ENCODE measurements around the gene SRRM5. TPM values are rescaled to one million over a fixed set of nuclear protein-coding genes. Genes with fewer than 3 reads are reported as not detected.

SRRM5 gene
- total RNA-seq, 4 donors from 2014 or later = 0.38 TPM; not detected in 3

- Histone ChIP-seq H3K9me3 (no peaks in the 10 kb centered on the region), H3K4me3 (no peak overlapping the region), H3K36me3 (no peaks in the 10 kb centered on the region), H3K27ac (no peak overlapping the region), H3K4me1 (peaks cover 11 to 46% (median 15%) of the 10 kb centered on the region in 3 donors), H3K27me3 (no peaks in the 10 kb centered on the region)
- TF ChIP-seq POLR2A (IDR thresholded peaks at IDR 0.05) (no peak), CTCF (IDR thresholded peaks at IDR 0.05) (no peak)
- DNase-seq = no peak
- 61 to 66% methylated on average over 4 of the region's 4 CpGs for WGBS, 2 donors
- intact Hi-C loops (cut with DNase I) = no loop called here
Observed at GRCh38 chr19:43622070-43622469, 10.2 kb downstream of the SRRM5 start.

DNA sequence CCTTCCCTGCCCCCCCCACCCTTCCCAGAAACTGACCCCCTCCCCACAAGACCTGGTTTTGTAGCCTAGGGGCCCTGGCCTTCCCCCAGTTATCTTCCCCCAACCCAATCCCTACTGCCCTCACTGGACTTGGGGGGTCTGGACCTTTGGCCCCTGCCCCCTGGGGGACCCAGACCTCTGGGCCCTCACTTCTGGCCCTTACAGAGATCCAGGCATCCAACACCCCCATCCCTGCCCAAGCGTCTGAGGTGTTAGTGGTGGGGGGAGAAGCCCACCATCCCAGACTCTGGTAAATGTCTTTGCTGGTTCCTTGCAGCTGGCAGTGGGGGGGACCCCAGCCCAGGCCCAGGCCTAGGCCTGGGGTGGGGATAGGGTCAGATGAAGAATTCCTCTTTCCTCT is 11.1 kb downstream of the SRRM5 start:
- H3K9me3 ChIP-seq = no peaks in the 10 kb centered on the region
- TF ChIP-seq CTCF (IDR thresholded peaks at IDR 0.05) = no peak
- TF ChIP-seq POLR2A (IDR thresholded peaks at IDR 0.05) = no peak
- no peak overlapping the region for H3K27ac ChIP-seq
- peaks cover 11 to 46% (median 15%) of the 10 kb centered on the region in 3 donors for H3K4me1 ChIP-seq
- H3K4me3 ChIP-seq = no peak overlapping the region
- no peak for DNase-seq
- no peaks in the 10 kb centered on the region for H3K27me3 ChIP-seq
- intact Hi-C loops (cut with DNase I) = no loop called here
- WGBS, 2 donors = no CpG with 5 or more reads among the region's 1 CpG
- H3K36me3 ChIP-seq = no peaks in the 10 kb centered on the region

- Histone ChIP-seq H3K36me3 (no peaks in the 10 kb centered on the region), H3K4me1 (peaks cover 5 to 36% (median 7%) of the 10 kb centered on the region in 3 donors), H3K27ac (peak overlapping the region in 1 of 4 donors; percentile 34), H3K4me3 (no peak overlapping the region), H3K27me3 (no peaks in the 10 kb centered on the region), H3K9me3 (no peaks in the 10 kb centered on the region)
- no peak for TF ChIP-seq POLR2A (IDR thresholded peaks at IDR 0.05)
- TF ChIP-seq CTCF (IDR thresholded peaks at IDR 0.05) = no peak
- intact Hi-C loops (cut with DNase I) = no loop called here
- no peak for DNase-seq
- WGBS, 2 donors = 82 to 84% methylated on average over 23 to 35 of the region's 35 CpGs
Observed at GRCh38 chr19:43623889-43624670, 12.2 kb downstream of the SRRM5 start.

- H3K36me3 ChIP-seq = no peaks in the 10 kb centered on the region
- peak; percentile 10 for DNase-seq
- H3K4me1 ChIP-seq = peaks cover 3 to 32% (median 7%) of the 10 kb centered on the region in 3 donors
- no peaks in the 10 kb centered on the region for H3K27me3 ChIP-seq
- intact Hi-C loops (cut with DNase I) = no loop called here
- H3K9me3 ChIP-seq = no peaks in the 10 kb centered on the region
- H3K27ac ChIP-seq = peak overlapping the region in 2 of 4 donors; percentile 34 to 59
- TF ChIP-seq POLR2A (IDR thresholded peaks at IDR 0.05) = no peak
- peak in 3 of 6 experiments; percentile 29 to 38 (median 31) for TF ChIP-seq CTCF (IDR thresholded peaks at IDR 0.05)
- no peak overlapping the region for H3K4me3 ChIP-seq
- 0 to 16% methylated on average over 1 to 9 of the region's 30 CpGs for WGBS, 2 donors
Observed at GRCh38 chr19:43624933-43625332, 13.0 kb downstream of the SRRM5 start.

GRCh38 chr19:43625918-43626579 is 14.2 kb downstream of the SRRM5 start:
- Histone ChIP-seq H3K27me3 (no peaks in the 10 kb centered on the region), H3K27ac (peak overlapping the region in 2 of 4 donors; percentile 42 to 59), H3K36me3 (no peaks in the 10 kb centered on the region), H3K9me3 (no peaks in the 10 kb centered on the region), H3K4me3 (no peak overlapping the region), H3K4me1 (peaks cover 0 to 21% (median 0%) of the 10 kb centered on the region in 3 donors)
- intact Hi-C loops (cut with DNase I) = no loop called here
- TF ChIP-seq CTCF (IDR thresholded peaks at IDR 0.05) (no peak), POLR2A (IDR thresholded peaks at IDR 0.05) (no peak)
- DNase-seq = no peak
- 78 to 80% methylated on average over 27 to 32 of the region's 32 CpGs for WGBS, 2 donors

Measured in esophagus squamous epithelium (tissue), 5 donors.